GM23338 (cell line): Measurements from ENCODE around the gene CSF1R.

ENCODE experiments used
- CREB1 ChIP-seq: fragments of 250-450 bp; sonication (Bioruptor Pico); IDR thresholded peaks from 2 replicates; pipeline ENCODE4 v1.5.0; 2020; ENCODE audit warnings: low read depth, mild to moderate bottlenecking, moderate library complexity
- CTCF ChIP-seq, 2 experiments: fragments of 200-600 bp in 1 of 2; sonication (generic) in 1 of 2; conservative IDR thresholded peaks; 2 replicates each; pipeline versions ENCODE4 v1.5.1 to v1.6.1; 2016 to 2017; ENCODE audit warnings: antibody characterized with exemption in 2 of 2, low read depth in 2 of 2, mild to moderate bottlenecking in 2 of 2, moderate library complexity in 1 of 2
- EZH2 ChIP-seq: fragments of 200-600 bp; sonication (generic); IDR thresholded peaks from one replicate; pipeline ENCODE4 v1.8.0; 2017; ENCODE audit warnings: antibody characterized with exemption, mild to moderate bottlenecking, low read depth; ENCODE audit not compliant: unreplicated experiment
- EZH2phosphoT487 ChIP-seq: fragments of 200-600 bp; sonication (generic); IDR thresholded peaks from one replicate; pipeline ENCODE4 v1.8.1; 2018; ENCODE audit warnings: antibody characterized with exemption; ENCODE audit not compliant: unreplicated experiment
- JUNB ChIP-seq: IDR thresholded peaks from one replicate; pipeline ENCODE4 v1.6.1; 2016; ENCODE audit warnings: antibody characterized with exemption; ENCODE audit not compliant: unreplicated experiment
- POLR2AphosphoS5 ChIP-seq: IDR thresholded peaks from 2 replicates; pipeline ENCODE4 v1.6.1; 2016; ENCODE audit warnings: antibody characterized with exemption, low read depth
- STAT1 ChIP-seq: IDR thresholded peaks from one replicate; pipeline ENCODE4 v1.6.1; 2016; ENCODE audit warnings: antibody characterized with exemption; ENCODE audit not compliant: unreplicated experiment
- ZNF331 ChIP-seq: fragments of 250-450 bp; sonication (Bioruptor Pico); IDR thresholded peaks from 2 replicates; pipeline ENCODE4 v1.5.0; 2020; ENCODE audit warnings: low read depth, mild to moderate bottlenecking, moderate library complexity
- ZNF462 ChIP-seq: fragments of 250-450 bp; sonication (Bioruptor Pico); IDR thresholded peaks from 2 replicates; pipeline ENCODE4 v1.5.0; 2020; ENCODE audit warnings: mild to moderate bottlenecking, moderate library complexity
- TF ChIP-seq, protein P1 (sequence below): IDR thresholded peaks from 2 replicates; pipeline ENCODE4 v1.6.1; 2016; ENCODE audit warnings: antibody characterized with exemption
- TF ChIP-seq, protein P2 (sequence below): IDR thresholded peaks from one replicate; pipeline ENCODE4 v1.6.1; 2018; ENCODE audit warnings: antibody characterized with exemption; ENCODE audit not compliant: unreplicated experiment

GRCh38 chr5:150065346-150065745 lies 21.0 kb downstream of the CSF1R start:
- TF ChIP-seq CTCF (conservative IDR thresholded peaks at IDR 0.05; ENCODE audit: low read depth in 2 of 2) (no peak), POLR2AphosphoS5 (no peak), ZNF331 (no peak), EZH2 (no peak), EZH2phosphoT487 (no peak), STAT1 (no peak), JUNB (no peak), CREB1 (CRISPR knock-in tag) (no peak), ZNF462 (CRISPR knock-in tag) (no peak)
- TF ChIP-seq, protein P1, sequence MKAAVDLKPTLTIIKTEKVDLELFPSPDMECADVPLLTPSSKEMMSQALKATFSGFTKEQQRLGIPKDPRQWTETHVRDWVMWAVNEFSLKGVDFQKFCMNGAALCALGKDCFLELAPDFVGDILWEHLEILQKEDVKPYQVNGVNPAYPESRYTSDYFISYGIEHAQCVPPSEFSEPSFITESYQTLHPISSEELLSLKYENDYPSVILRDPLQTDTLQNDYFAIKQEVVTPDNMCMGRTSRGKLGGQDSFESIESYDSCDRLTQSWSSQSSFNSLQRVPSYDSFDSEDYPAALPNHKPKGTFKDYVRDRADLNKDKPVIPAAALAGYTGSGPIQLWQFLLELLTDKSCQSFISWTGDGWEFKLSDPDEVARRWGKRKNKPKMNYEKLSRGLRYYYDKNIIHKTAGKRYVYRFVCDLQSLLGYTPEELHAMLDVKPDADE: no peak
- TF ChIP-seq, protein P2, sequence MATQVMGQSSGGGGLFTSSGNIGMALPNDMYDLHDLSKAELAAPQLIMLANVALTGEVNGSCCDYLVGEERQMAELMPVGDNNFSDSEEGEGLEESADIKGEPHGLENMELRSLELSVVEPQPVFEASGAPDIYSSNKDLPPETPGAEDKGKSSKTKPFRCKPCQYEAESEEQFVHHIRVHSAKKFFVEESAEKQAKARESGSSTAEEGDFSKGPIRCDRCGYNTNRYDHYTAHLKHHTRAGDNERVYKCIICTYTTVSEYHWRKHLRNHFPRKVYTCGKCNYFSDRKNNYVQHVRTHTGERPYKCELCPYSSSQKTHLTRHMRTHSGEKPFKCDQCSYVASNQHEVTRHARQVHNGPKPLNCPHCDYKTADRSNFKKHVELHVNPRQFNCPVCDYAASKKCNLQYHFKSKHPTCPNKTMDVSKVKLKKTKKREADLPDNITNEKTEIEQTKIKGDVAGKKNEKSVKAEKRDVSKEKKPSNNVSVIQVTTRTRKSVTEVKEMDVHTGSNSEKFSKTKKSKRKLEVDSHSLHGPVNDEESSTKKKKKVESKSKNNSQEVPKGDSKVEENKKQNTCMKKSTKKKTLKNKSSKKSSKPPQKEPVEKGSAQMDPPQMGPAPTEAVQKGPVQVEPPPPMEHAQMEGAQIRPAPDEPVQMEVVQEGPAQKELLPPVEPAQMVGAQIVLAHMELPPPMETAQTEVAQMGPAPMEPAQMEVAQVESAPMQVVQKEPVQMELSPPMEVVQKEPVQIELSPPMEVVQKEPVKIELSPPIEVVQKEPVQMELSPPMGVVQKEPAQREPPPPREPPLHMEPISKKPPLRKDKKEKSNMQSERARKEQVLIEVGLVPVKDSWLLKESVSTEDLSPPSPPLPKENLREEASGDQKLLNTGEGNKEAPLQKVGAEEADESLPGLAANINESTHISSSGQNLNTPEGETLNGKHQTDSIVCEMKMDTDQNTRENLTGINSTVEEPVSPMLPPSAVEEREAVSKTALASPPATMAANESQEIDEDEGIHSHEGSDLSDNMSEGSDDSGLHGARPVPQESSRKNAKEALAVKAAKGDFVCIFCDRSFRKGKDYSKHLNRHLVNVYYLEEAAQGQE: no peak
